Mesothelial cell of epicardium (in vitro differentiated cells): ENCODE data around the gene PAX7. TPM values are rescaled to one million over a fixed set of nuclear protein-coding genes. Genes with fewer than 3 reads are reported as not detected.

Experiments
- DNase-seq, 2 experiments: peaks; one replicate each; pipeline ENCODE4 v3.0.0; 2021; ENCODE audit warnings: low spot score in 2 of 2; ENCODE audit not compliant: unreplicated experiment in 2 of 2
- H3K27ac Mint-ChIP-seq: 2 replicates; pipeline ENCODE4 v1.8.0; 2021; ENCODE audit warnings: mixed read lengths
- H3K27me3 Mint-ChIP-seq: 2 replicates; pipeline ENCODE4 v1.8.0; 2021; ENCODE audit warnings: low read depth, mixed read lengths
- H3K36me3 Mint-ChIP-seq: 2 replicates; pipeline ENCODE4 v1.8.0; 2021; ENCODE audit warnings: mixed read lengths
- H3K4me1 Mint-ChIP-seq: 2 replicates; pipeline ENCODE4 v1.8.0; 2021; ENCODE audit warnings: mixed read lengths
- H3K4me3 Mint-ChIP-seq: 2 replicates; pipeline ENCODE4 v1.8.0; 2021; ENCODE audit warnings: mild to moderate bottlenecking, moderate library complexity, mixed read lengths
- H3K9me3 Mint-ChIP-seq: 2 replicates; pipeline ENCODE4 v1.8.0; 2021; ENCODE audit warnings: mixed read lengths
- CTCF ChIP-seq: fragments of 200-600 bp; sonication (generic); IDR thresholded peaks from one replicate; pipeline ENCODE4 v1.5.0; 2021; ENCODE audit warnings: antibody characterized with exemption; ENCODE audit not compliant: unreplicated experiment
- total RNA-seq: library from RNA; stranded (reverse); gene quantifications from 3 replicates; pipeline ENCODE4 v1.2.1, GENCODE V29; 2021

PAX7 gene
- total RNA-seq, 1 donor from 2014 or later, result not detected

DNA sequence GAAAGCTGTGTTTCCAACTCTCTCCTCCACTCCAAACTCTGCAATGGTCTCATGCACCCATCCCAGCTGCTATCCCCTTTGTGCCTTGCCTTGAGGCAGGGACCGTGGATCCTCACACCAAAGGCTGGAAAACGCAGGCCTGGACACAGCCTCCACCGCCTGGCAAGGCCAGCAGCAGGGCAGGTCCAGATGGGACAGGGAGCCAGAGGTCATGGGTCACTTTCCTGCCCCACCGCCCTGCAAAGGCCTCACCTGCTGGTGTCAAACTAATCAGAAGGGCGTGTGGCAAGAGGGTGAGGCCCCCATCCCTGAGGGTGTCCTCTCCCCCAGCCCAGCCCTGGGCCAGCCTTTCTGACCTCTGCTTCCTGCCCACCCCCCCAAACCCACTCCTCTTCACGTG is 106.3 kb downstream of the PAX7 start:
- DNase-seq, result no peak
- no peak for TF ChIP-seq CTCF
- Mint-ChIP-seq H3K36me3 (no peaks in the 10 kb centered on the region), H3K27ac (no peak overlapping the region), H3K4me1 (no peaks in the 10 kb centered on the region), H3K4me3 (no peak overlapping the region), H3K9me3 (no peaks in the 10 kb centered on the region), H3K27me3 (peaks cover 58% of the 10 kb centered on the region)

GRCh38 chr1:18738126-18738525 is 107.5 kb downstream of the PAX7 start:
- Mint-ChIP-seq H3K27ac (no peak overlapping the region), H3K4me3 (no peak overlapping the region), H3K36me3 (no peaks in the 10 kb centered on the region), H3K9me3 (no peaks in the 10 kb centered on the region), H3K4me1 (no peaks in the 10 kb centered on the region), H3K27me3 (peaks cover 52% of the 10 kb centered on the region)
- TF ChIP-seq CTCF, result no peak
- DNase-seq, result no peak

DNA sequence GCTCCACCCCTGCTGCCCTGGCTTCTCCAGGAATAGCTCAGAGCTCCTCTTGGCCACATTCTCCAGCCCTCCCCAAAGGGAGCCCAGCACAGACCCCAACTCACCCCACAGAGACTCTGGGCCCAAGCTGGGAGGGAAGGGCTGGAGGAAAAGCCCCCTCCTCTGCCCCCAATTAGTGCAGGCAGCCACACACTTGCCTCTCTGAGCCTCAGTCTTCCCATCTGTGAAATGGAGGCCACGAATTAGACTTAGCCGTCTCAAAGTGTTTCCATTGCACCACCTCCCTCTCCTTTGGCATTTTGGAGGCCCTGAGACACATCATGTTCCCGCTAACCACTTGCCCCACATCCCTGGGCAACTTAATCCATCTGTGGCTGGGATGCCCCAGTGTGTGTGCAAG is 108.0 kb downstream of the PAX7 start:
- no peaks in the 10 kb centered on the region for H3K36me3 Mint-ChIP-seq
- TF ChIP-seq CTCF, result no peak
- no peak overlapping the region for H3K27ac Mint-ChIP-seq
- H3K9me3 Mint-ChIP-seq, result no peaks in the 10 kb centered on the region
- DNase-seq, result no peak
- no peaks in the 10 kb centered on the region for H3K4me1 Mint-ChIP-seq
- H3K27me3 Mint-ChIP-seq, result peaks cover 50% of the 10 kb centered on the region
- no peak overlapping the region for H3K4me3 Mint-ChIP-seq

- no peak for DNase-seq
- Mint-ChIP-seq H3K9me3 (no peaks in the 10 kb centered on the region), H3K27ac (no peak overlapping the region), H3K36me3 (no peaks in the 10 kb centered on the region), H3K4me3 (no peak overlapping the region), H3K4me1 (no peaks in the 10 kb centered on the region), H3K27me3 (peaks cover 51% of the 10 kb centered on the region)
- TF ChIP-seq CTCF, result no peak
Observed at GRCh38 chr1:18739408-18739807, 108.8 kb downstream of the PAX7 start.

DNA sequence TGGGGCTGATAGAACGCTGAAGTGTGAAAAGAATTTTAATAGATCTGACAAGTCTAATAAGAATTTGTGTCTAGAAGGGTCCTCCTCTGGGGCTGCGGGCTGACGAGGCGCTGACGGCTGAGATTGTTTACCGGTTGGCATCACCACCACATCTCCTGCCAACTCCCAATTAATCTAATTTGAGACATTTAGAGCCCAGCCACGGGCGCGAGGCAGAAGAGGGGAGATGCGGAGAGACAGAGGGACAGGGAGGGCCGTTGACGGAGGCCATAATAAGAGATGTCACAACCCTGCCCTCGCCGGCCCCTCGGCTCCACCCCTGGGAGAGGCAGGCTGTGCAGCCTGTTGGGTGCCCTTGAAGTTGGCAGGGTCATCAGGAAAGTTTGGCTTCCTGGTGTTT is 109.3 kb downstream of the PAX7 start:
- TF ChIP-seq CTCF, result no peak
- no peaks in the 10 kb centered on the region for H3K4me1 Mint-ChIP-seq
- H3K27me3 Mint-ChIP-seq, result peaks cover 48% of the 10 kb centered on the region
- DNase-seq, result no peak
- H3K27ac Mint-ChIP-seq, result no peak overlapping the region
- H3K4me3 Mint-ChIP-seq, result no peak overlapping the region
- H3K36me3 Mint-ChIP-seq, result no peaks in the 10 kb centered on the region
- H3K9me3 Mint-ChIP-seq, result no peaks in the 10 kb centered on the region

- H3K9me3 Mint-ChIP-seq, result no peaks in the 10 kb centered on the region
- H3K27ac Mint-ChIP-seq, result no peak overlapping the region
- H3K4me3 Mint-ChIP-seq, result no peak overlapping the region
- no peaks in the 10 kb centered on the region for H3K4me1 Mint-ChIP-seq
- H3K27me3 Mint-ChIP-seq, result peaks cover 49% of the 10 kb centered on the region
- DNase-seq, result no peak
- no peak for TF ChIP-seq CTCF
- H3K36me3 Mint-ChIP-seq, result no peaks in the 10 kb centered on the region
Observed at GRCh38 chr1:18740617-18741016, 110.0 kb downstream of the PAX7 start.
